Measurements from ENCODE around the gene UBL7.

Gene UBL7

DNA sequence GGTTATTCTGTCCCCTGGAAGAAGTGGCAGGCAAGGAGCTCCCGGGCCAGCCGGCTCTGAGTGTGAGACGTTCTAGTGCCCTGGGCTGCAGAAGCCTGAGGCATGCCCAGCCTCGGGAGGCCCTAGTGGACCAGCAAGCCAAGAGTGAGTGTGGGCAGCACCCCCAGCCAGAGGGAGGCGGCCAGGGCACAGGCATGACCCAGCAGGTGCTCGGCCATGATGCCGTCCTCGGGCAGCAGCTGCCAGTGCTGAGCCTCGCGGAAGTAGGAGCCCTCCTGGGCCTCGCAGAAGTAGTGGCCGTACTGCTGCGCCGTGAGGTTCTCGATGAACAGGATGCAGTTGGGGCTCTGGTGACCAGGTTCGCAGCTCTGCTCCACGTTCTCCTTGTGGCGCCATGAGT, 50.5 kb downstream of the UBL7 start:
- H3K36me3 ChIP-seq (ENCODE audit: low read length) = no peaks in the 10 kb centered on the region
- no peak overlapping the region for H3K4me3 ChIP-seq (ENCODE audit: insufficient read depth, low read length, poor library complexity, severe bottlenecking)
- H3F3A ChIP-seq (ENCODE audit: insufficient read depth) = no peaks in the 10 kb centered on the region
- H3K9ac ChIP-seq (ENCODE audit: low read length) = no peak overlapping the region
- H2AFZ ChIP-seq (ENCODE audit: low read depth, low read length, severe bottlenecking) = no peak overlapping the region
- no peak overlapping the region for H3K27ac ChIP-seq (ENCODE audit: low read depth, low read length)
- H3K9me2 ChIP-seq (replicated peaks; ENCODE audit: insufficient read depth, low read length) = no peaks in the 10 kb centered on the region
- no peaks in the 10 kb centered on the region for H4K20me1 ChIP-seq (ENCODE audit: low read depth, low read length)
- H3K4me2 ChIP-seq (ENCODE audit: low read depth, low read length, poor library complexity, severe bottlenecking) = no peak overlapping the region
- H3K9me3 ChIP-seq (ENCODE audit: insufficient read depth, low read length) = no peaks in the 10 kb centered on the region
- TF ChIP-seq, protein P1, sequence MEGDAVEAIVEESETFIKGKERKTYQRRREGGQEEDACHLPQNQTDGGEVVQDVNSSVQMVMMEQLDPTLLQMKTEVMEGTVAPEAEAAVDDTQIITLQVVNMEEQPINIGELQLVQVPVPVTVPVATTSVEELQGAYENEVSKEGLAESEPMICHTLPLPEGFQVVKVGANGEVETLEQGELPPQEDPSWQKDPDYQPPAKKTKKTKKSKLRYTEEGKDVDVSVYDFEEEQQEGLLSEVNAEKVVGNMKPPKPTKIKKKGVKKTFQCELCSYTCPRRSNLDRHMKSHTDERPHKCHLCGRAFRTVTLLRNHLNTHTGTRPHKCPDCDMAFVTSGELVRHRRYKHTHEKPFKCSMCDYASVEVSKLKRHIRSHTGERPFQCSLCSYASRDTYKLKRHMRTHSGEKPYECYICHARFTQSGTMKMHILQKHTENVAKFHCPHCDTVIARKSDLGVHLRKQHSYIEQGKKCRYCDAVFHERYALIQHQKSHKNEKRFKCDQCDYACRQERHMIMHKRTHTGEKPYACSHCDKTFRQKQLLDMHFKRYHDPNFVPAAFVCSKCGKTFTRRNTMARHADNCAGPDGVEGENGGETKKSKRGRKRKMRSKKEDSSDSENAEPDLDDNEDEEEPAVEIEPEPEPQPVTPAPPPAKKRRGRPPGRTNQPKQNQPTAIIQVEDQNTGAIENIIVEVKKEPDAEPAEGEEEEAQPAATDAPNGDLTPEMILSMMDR (IDR thresholded peaks at IDR 0.05; ENCODE audit: insufficient read depth, low read length, poor library complexity, severe bottlenecking) = no peak
- no peak for TF ChIP-seq EZH2phosphoT487 (conservative IDR thresholded peaks at IDR 0.05; ENCODE audit: low read length)
- H3K27me3 ChIP-seq (ENCODE audit: low read length) = no peaks in the 10 kb centered on the region
- H3K79me2 ChIP-seq (ENCODE audit: insufficient read depth, low read length) = no peaks in the 10 kb centered on the region

DNA sequence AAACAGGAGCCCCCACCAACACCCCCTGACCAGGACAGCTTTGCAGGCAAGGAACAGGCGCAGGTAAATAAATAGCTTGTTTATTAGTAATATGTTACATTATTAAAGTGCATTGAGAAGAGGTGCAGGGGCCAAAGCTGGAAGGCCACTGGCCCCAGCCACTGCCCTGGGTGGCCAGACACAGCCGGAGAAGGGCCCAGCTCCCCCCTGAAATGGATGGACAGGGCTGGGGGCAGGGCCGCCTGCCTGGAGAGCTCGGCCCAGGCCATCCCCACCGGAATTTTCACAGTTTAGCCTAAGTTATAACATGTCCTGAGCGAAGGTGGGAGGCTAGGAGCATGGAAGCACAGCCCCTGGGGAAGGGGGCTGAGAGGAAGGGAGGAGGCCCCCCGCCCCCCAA, 51.7 kb downstream of the UBL7 start:
- H3K27me3 ChIP-seq (ENCODE audit: low read length) = no peaks in the 10 kb centered on the region
- H3K36me3 ChIP-seq (ENCODE audit: low read length) = no peaks in the 10 kb centered on the region
- no peak for TF ChIP-seq EZH2phosphoT487 (conservative IDR thresholded peaks at IDR 0.05; ENCODE audit: low read length)
- TF ChIP-seq, protein P1 (IDR thresholded peaks at IDR 0.05; ENCODE audit: insufficient read depth, low read length, poor library complexity, severe bottlenecking) = no peak
- H3K79me2 ChIP-seq (ENCODE audit: insufficient read depth, low read length) = no peaks in the 10 kb centered on the region
- H3K9ac ChIP-seq (ENCODE audit: low read length) = no peak overlapping the region
- no peaks in the 10 kb centered on the region for H4K20me1 ChIP-seq (ENCODE audit: low read depth, low read length)
- no peaks in the 10 kb centered on the region for H3K9me3 ChIP-seq (ENCODE audit: insufficient read depth, low read length)
- H2AFZ ChIP-seq (ENCODE audit: low read depth, low read length, severe bottlenecking) = no peak overlapping the region
- H3K4me2 ChIP-seq (ENCODE audit: low read depth, low read length, poor library complexity, severe bottlenecking) = no peak overlapping the region
- no peaks in the 10 kb centered on the region for H3K9me2 ChIP-seq (replicated peaks; ENCODE audit: insufficient read depth, low read length)
- H3K4me3 ChIP-seq (ENCODE audit: insufficient read depth, low read length, poor library complexity, severe bottlenecking) = no peak overlapping the region
- no peaks in the 10 kb centered on the region for H3F3A ChIP-seq (ENCODE audit: insufficient read depth)
- H3K27ac ChIP-seq (ENCODE audit: low read depth, low read length) = no peak overlapping the region

DNA sequence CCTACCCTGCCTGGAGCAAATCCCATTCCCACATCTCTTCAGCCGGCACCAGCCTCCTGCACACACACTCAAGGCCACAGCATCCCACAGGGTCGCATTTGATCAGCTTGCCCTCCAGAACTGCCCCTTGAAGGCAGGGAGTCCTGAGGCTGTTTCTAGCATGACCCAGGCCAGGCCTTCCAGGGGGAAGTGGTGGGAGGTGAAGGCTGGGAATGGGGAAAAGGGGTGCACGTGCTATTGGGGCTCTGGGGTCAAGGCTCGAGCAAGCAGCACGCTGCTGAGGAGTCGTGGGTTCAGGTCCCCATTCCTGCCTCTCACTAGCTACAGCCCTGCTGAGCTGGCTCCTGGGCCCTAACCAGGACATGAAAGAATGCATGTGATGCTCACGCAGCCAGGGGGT, 52.1 kb downstream of the UBL7 start:
- Histone ChIP-seq H3K27ac (ENCODE audit: low read depth, low read length) (no peak overlapping the region), H3K9me3 (ENCODE audit: insufficient read depth, low read length) (no peaks in the 10 kb centered on the region), H3K4me2 (ENCODE audit: low read depth, low read length, poor library complexity, severe bottlenecking) (no peak overlapping the region), H2AFZ (ENCODE audit: low read depth, low read length, severe bottlenecking) (no peak overlapping the region), H3K9me2 (replicated peaks; ENCODE audit: insufficient read depth, low read length) (no peaks in the 10 kb centered on the region), H3K27me3 (ENCODE audit: low read length) (no peaks in the 10 kb centered on the region), H3K9ac (ENCODE audit: low read length) (no peak overlapping the region), H3K79me2 (ENCODE audit: insufficient read depth, low read length) (no peaks in the 10 kb centered on the region), H3F3A (ENCODE audit: insufficient read depth) (no peaks in the 10 kb centered on the region), H4K20me1 (ENCODE audit: low read depth, low read length) (no peaks in the 10 kb centered on the region), H3K36me3 (ENCODE audit: low read length) (no peaks in the 10 kb centered on the region), H3K4me3 (ENCODE audit: insufficient read depth, low read length, poor library complexity, severe bottlenecking) (no peak overlapping the region)
- TF ChIP-seq EZH2phosphoT487 (conservative IDR thresholded peaks at IDR 0.05; ENCODE audit: low read length) = no peak
- TF ChIP-seq, protein P1 (IDR thresholded peaks at IDR 0.05; ENCODE audit: insufficient read depth, low read length, poor library complexity, severe bottlenecking) = no peak
